KBM-7 (cell line): ENCODE data around the gene WNT6.
"Not testable (repeated sequence)": the region's sequence is repeated elsewhere in the genome, so short reads cannot be mapped to it uniquely, and the experiment has no call there.

Source experiments
- DNase-seq: peaks from one replicate; pipeline ENCODE4 v3.0.0-alpha.2; 2015
- in situ Hi-C: fragments of 300-500 bp; cut with MboI; formaldehyde crosslinking; loops from 2 replicates; pipeline ENCODE4 v1.14.3; 2020; ENCODE audit warnings: low sequenced_read_pairs, low pct_unique_long_range_greater_than_20kb, mixed read lengths

The WNT6 gene

GRCh38 chr2:218828477-218828778 is 31.2 kb upstream of the WNT6 start:
- in situ Hi-C loops: no loop called here
- no peak for DNase-seq

DNA sequence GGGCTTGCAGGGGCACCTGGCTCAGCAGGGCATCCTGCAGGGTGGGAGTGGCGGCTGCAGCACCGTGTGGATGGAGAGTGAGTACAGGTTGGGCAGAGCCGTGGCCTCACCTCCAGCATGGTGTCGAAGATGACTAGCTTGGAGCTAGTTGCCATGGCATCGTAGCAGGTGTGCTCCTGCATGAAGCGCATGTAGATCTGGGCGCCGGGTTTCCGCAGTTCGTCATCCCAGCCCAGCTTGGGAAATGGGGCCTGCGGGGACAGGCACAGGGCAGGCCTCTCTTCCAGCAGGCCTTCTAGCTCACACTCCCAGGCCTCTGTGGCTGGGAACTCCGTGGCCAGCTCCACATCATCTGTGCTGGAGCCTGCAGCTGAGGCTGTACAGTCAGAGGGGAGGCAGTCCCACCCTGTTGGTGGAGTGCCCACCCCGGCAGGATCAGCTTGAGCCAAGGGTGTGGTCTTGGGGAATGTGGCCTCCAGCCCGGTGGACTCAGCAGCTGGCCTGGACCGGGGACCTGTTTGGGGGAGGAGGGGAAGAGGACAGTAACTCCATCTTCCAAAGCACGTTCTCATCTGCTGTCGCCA is 29.6 kb upstream of the WNT6 start:
- no peak for DNase-seq
- in situ Hi-C loops: no loop called here

- DNase-seq: no peak
- in situ Hi-C loops: no loop called here
Observed at GRCh38 chr2:218830526-218831306, 28.9 kb upstream of the WNT6 start.

- DNase-seq: no peak
- in situ Hi-C loops: no loop called here
Observed at GRCh38 chr2:218831378-218831990, 28.1 kb upstream of the WNT6 start, which contains the start of gene PRKAG3. PRKAG3 (minus strand) TSS chr2:218831803.

GRCh38 chr2:218832081-218832480 is 27.5 kb upstream of the WNT6 start:
- DNase-seq: no peak
- in situ Hi-C loops: no loop called here

- DNase-seq: no peak
- in situ Hi-C loops: no loop called here
Observed at GRCh38 chr2:218832520-218832919, 27.1 kb upstream of the WNT6 start.

DNA sequence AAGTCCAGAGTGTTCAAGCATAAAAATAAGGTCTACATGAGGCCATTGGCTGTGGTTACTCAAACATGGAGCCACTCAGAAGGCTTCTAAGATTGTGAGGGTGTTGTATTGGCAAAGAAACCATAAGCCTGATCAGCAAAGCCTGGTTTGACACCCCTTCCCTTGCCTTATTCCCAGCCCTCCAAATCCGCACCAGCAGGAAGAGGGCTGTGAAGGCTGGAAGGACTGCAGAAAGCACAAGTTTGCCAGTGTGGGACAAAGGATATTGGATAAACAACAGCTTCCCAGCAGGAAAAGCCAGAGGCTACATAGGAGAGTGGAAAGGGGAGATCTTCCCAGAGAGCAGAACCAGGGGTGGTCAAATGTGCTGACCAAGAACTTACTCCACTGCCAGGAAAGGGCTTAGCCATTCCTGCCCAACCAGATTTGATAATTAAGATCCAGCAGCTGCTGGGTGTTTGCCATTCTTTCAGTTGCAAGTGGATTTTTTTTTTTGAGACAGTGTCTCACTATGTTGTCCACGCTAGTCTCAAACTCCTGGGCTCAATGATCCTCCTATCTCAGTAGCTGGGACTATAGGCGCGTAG is 26.5 kb upstream of the WNT6 start:
- in situ Hi-C loops: no loop called here
- DNase-seq: no peak

DNA sequence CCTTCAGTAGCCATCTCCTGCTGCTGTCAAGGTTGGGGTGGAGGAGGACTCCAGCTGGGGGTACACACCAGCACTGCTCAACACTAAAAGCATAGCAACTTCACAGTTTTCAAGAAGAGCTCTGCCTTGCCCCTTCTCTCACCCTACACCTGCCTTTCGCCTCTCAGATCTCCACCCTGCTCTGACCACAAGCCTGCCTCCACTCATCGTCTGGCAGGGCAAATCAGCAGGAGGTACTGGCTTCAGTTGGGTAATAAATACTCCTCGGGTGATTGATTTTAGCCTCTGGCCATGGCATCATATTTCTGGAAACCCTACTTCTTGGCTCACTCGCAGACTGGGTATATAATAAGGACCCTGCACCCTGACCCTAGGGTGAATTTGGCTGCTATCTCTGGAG is 24.9 kb upstream of the WNT6 start:
- no peak for DNase-seq
- in situ Hi-C loops: no loop called here

DNA sequence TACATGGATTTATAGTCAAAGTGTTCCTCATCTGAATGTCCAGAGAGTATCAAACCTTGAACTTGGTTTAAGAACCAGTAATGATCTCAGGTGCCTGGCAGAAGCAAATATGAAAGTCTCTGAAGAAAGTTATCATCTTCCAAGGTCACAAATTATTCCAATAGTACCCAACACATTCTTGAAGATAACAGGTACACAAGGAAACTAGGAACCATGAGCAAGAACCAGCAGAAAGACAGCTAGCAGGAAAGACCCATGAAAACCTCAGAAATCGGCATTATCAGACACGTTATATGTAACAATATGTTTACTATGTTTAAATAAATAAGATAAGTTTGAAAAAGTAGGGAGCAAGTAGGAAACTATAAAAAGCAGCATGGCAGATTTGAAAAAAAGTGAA is 22.1 kb upstream of the WNT6 start:
- in situ Hi-C loops: no loop called here

DNA sequence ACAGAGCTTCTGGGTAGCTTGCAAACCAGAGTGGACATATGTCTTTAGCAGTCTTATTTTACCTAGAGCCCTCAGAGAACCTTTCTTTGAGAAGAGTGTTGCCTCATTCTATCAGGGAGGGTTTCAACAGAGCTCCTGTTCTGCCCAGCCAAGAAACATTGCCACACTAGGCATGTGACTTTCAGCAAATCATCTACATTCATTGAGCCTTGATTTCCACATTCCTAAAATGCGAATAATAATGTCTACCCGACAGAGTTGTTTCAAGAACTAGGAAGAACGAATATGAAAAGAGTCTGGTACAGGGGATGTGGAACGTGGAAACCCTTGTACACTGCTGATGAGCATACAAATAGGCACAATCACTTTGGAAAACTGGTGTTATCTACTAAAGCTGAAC is 20.2 kb upstream of the WNT6 start:
- no peak for DNase-seq
- in situ Hi-C loops: no loop called here

More for the DNA sequence above, 22.1 kb upstream of the WNT6 start:
- DNase-seq: no peak

DNA sequence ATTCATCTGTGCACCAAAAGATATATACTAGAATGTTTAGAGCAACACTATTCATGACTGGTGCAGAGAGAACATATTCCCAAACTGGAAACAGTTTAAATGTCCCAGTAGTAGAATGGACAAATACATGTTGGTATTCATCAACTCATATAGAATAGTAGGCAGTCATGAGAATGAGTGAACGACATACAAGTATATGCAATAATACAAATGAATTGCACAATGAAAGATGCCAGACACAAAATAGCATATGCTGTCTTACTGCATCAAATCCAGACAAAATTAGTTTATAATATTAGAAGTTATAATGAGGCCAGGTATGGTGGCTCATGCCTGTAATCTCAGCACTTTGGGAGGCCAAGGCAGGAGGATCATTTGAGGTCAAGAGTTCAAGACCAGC is 19.7 kb upstream of the WNT6 start:
- no peak for DNase-seq
- in situ Hi-C loops: no loop called here

DNA sequence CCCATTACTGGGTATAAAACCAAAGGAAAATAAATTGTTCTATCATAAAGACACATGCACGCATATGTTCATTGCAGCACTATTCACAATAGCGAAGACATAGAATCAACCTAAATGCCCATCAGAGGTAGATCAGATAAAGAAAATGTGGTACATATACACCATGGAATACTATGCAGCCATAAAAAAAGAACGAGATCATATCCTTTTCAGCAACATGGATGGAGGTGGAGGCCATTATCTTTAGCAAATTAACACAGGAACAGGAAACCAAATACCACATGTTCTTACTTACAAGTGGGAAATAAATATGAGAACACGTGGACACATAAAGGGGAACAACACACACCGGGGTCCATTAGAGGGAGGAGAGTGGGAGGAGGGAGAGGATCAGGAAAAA is 15.3 kb upstream of the WNT6 start:
- in situ Hi-C loops, DNase-seq: not testable (repeated sequence)

GRCh38 chr2:218846963-218847362 is 12.6 kb upstream of the WNT6 start:
- in situ Hi-C loops, DNase-seq: not testable (repeated sequence)

GRCh38 chr2:218849721-218850120 is 9.9 kb upstream of the WNT6 start:
- no peak for DNase-seq
- in situ Hi-C loops: no loop called here

- in situ Hi-C loops: no loop called here
Observed at GRCh38 chr2:218850796-218851195, 8.8 kb upstream of the WNT6 start.

DNA sequence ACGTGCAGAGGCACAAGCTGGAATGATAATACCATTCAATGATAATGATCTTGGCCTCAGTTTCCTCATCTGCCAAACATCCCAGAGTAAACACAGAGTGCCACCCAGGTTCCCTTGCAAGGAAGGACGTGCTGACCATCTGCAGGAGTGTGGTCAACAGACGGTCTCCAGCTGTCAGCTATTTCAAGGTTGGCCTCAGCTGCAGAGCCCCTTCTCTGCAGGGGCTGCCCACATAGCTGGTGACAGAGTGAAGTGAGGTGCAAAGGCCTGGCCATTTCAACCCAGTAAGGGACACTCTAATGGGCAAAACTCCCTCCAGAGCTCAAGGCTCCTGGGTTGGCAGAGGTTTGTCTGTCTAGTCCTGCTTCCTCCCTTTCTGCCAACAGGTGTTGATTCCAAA is 8.3 kb upstream of the WNT6 start:
- DNase-seq: no peak
- in situ Hi-C loops: no loop called here

More at GRCh38 chr2:218850796-218851195, 8.8 kb upstream of the WNT6 start:
- no peak for DNase-seq

GRCh38 chr2:218852911-218853667 is 6.5 kb upstream of the WNT6 start:
- peak; percentile 72 for DNase-seq
- in situ Hi-C loops: no loop called here

DNA sequence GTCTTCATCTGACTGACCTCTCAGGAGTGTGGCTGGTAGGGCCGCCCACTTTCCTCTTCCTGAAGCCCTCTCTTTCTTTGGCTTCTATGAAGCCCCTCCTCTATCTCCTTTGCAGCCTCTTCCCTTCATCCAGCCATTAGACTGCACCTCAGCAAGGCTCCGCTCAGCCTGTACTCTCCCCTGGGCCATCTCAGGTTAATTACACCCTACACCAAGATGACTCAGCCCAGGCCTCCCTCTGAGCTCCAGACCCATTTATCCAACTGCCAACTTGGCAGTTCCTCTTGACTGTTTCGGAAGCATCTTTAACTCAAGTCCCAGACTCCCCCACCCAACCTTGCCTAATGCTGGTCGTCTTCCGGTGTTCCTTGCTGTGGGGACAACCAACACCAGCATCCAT is 5.8 kb upstream of the WNT6 start:
- DNase-seq: peak; percentile 75
- in situ Hi-C loops: no loop called here

DNA sequence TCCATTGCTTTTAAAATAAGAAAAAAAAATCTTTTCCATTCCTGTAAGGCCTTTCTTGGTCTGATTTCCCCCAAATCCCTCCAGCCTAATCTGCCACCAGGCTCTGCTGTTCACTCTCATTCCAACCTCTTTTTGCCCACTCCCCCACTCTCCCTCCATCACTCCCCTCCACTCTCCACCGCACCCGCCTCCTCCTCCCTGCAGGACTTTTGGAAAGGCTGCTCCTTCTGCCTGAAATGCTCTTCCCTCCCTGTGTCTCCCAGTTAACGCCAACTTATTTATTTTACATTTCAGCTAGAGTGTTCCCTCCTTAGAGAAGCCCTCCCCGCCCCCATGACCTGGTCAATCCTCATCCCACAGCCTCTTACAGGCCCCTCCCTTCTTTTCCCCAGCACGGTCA is 4.7 kb upstream of the WNT6 start:
- in situ Hi-C loops: no loop called here
- DNase-seq: no peak
